Naive B cell (primary cell): Measurements from ENCODE around the gene MAP3K14. TPM values are rescaled to one million over a fixed set of nuclear protein-coding genes. Genes with fewer than 3 reads are reported as not detected.

ENCODE experiments used
- ATAC-seq, 2 donors: fragments of 150-1000 bp; cut with Tn5 transposase; 2 replicates each; pipeline ENCODE4 v1.10.0; 2021; ENCODE audit warnings: low read depth in 2 of 2, mild to moderate bottlenecking in 2 of 2, moderate library complexity in 2 of 2
- DNase-seq: peaks from one replicate; pipeline ENCODE4 v3.0.0; 2022
- H3K27ac Mint-ChIP-seq, 6 donors: one replicate each; pipeline ENCODE4 v1.8.0; 2020 to 2022; ENCODE audit warnings: mild to moderate bottlenecking in 6 of 6, mixed read lengths in 6 of 6, moderate library complexity in 5 of 6, inconsistent platforms in 2 of 6
- H3K27me3 Mint-ChIP-seq, 3 donors: one replicate each; pipeline ENCODE4 v1.8.0; 2021 to 2022; ENCODE audit warnings: mixed read lengths in 3 of 3, mild to moderate bottlenecking in 1 of 3
- H3K36me3 Mint-ChIP-seq, 2 donors: one replicate each; pipeline ENCODE4 v1.8.0; 2020 to 2022; ENCODE audit warnings: mixed read lengths in 2 of 2, inconsistent platforms in 1 of 2, mild to moderate bottlenecking in 1 of 2
- H3K4me1 Mint-ChIP-seq, 3 donors: one replicate each; pipeline ENCODE4 v1.8.0; 2020 to 2022; ENCODE audit warnings: mixed read lengths in 3 of 3, inconsistent platforms in 1 of 3, mild to moderate bottlenecking in 1 of 3, moderate library complexity in 1 of 3
- H3K4me3 Mint-ChIP-seq, 8 donors: one replicate each; pipeline ENCODE4 v1.8.0; 2020 to 2022; ENCODE audit warnings: mild to moderate bottlenecking in 8 of 8, mixed read lengths in 8 of 8, moderate library complexity in 8 of 8, inconsistent platforms in 2 of 8
- H3K9me3 Mint-ChIP-seq, 7 donors: one replicate each; pipeline ENCODE4 v1.8.0; 2020 to 2022; ENCODE audit warnings: mixed read lengths in 7 of 7, mild to moderate bottlenecking in 5 of 7, inconsistent platforms in 2 of 7, moderate library complexity in 1 of 7
- polyA plus RNA-seq, 6 donors: library from polyadenylated mRNA; unstranded; fragments of 300-500 nt; fragmentation: Illumina TruSeq; gene quantifications; one replicate each; pipeline ENCODE4 v1.2.3, GENCODE V29; 2021; ENCODE audit warnings: low read depth in 6 of 6

The MAP3K14 gene
- polyA plus RNA-seq, 6 donors from 2014 or later = 13.3 to 38.9 (median 19.1) TPM

DNA sequence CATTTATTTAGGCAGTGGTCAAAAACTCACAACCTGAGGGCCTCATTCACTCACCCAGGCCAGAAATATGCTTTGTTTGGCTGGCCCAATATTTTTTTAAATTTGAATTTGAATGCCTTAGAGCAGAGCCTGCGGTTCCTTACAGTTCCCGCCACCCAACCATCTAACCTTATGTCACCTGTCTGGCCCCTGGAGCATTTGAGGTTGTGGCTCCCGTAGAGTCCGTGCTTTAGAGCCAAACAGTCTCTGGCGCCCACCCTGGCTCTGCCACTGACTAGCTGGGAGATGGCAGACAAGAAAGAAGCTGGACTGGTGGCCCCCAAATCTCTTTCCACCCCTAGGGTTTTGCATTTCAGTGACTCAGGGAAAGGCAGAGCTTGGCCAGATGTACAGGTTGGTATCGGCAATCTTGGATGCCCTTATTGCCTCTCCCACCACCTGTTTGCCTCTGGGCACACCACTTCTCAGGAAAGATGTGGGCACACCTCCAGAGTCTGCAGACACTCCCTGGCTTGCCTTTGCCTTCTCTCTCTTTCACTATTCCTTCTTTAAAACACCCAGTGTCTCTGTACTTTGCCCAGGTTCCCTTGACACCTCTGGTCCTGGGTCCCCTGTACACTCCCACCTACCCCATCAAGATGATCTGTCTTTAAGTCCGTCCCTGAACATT, 1.9 kb upstream of the MAP3K14 start:
- ATAC-seq = no peak
- H3K9me3 Mint-ChIP-seq = no peaks in the 10 kb centered on the region
- peak overlapping the region in 4 of 6 donors; percentile 44 to 96 (median 63) for H3K27ac Mint-ChIP-seq
- DNase-seq = no peak
- peaks cover 27 to 44% (median 35%) of the 10 kb centered on the region in 3 donors for H3K4me1 Mint-ChIP-seq
- H3K27me3 Mint-ChIP-seq = peaks cover 0 to 2% (median 0%) of the 10 kb centered on the region in 3 donors
- peak overlapping the region in 6 of 8 donors; percentile 7 to 75 (median 43) for H3K4me3 Mint-ChIP-seq
- H3K36me3 Mint-ChIP-seq = peaks cover 0 to 7% of the 10 kb centered on the region in 2 donors

DNA sequence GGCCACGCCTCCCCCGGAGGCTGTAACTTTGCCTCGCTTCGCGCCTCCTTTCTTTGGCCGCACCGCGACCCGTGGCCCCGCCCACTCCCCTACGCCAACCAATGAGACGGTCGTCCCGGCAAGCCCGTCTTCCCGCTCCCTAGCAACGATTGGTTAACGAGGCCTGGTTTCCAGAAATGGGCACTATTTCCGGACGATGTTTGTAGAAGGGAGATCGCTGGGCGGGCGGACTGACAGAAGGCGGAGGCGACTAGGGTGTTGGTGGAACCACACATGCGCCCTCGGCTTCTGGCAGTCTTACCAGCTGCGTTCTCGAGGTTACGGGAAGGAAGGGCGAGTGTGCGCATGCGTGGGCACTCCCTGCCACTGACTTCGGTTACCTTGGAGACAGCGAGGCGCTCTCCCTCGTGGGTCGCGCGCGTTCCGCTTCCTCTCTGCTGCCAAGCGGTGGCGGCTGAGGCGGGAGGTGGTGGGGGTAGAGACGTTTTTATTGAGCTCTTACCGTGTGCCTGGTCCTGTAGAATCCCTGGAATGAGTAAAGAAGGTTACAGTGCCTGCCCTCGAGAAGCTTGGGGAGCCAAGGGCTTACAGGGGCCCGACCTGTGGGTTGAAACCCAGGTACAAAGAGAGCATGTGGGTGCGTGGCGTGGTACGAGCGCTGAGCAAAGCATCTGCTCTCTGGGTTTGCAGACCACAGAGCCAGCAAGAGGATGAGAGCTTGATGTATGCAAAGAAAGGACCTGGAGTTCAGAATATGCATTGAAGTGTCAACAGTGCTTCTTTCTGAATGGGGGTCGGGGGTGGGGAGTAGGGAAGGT, 500 bp upstream of the MAP3K14 start:
- H3K4me1 Mint-ChIP-seq = peaks cover 39 to 58% (median 48%) of the 10 kb centered on the region in 3 donors
- H3K27ac Mint-ChIP-seq = peak overlapping the region; percentile 93 to 98 (median 97)
- H3K36me3 Mint-ChIP-seq = peaks cover 0 to 7% of the 10 kb centered on the region in 2 donors
- ATAC-seq (peak; percentile 77), DNase-seq (peak; percentile 100)
- H3K4me3 Mint-ChIP-seq = peak overlapping the region; percentile 82 to 98 (median 93)
- no peaks in the 10 kb centered on the region for H3K27me3 Mint-ChIP-seq
- H3K9me3 Mint-ChIP-seq = no peaks in the 10 kb centered on the region

DNA sequence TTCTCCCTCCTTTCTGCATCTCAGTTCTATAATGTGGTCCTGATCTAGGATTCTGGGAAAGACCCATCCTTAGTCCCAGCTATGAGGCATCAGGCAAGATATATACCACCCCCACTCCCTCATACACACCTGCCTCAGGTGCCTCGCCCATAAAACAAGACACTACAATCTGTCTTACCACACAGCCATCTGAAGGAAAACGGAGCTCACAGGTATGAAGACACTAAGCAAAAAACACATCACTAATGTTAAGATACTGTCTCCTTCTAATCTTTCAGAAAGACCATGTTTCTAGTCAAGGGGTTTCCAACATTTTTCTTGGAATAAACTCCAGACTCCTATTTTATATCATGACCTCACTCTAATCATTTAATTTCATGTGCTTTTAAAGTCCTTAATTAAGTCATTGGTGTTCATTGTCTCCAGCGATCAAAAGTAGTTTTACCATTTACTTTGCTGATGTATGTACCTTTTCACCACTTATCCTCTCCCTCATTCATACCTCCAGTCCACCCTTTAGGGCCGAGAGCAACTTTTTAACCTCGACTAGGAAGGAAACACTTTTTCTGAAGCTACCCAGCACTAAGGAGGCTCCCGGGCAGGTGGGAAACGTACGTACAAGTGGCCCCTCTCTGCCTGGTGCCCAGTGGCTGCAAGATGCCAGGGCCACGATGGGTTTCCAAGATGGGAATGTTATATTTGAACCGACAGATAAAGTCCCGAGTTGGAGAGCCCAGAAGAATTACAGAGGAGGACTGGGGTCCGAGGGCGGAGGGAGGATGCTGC, 979 bp downstream of the MAP3K14 start:
- peak overlapping the region; percentile 82 to 98 (median 91) for H3K4me3 Mint-ChIP-seq
- H3K27me3 Mint-ChIP-seq = no peaks in the 10 kb centered on the region
- H3K9me3 Mint-ChIP-seq = no peaks in the 10 kb centered on the region
- peak overlapping the region; percentile 72 to 99 (median 94) for H3K27ac Mint-ChIP-seq
- no peak for DNase-seq
- peaks cover 50 to 70% (median 62%) of the 10 kb centered on the region in 3 donors for H3K4me1 Mint-ChIP-seq
- ATAC-seq = no peak
- peaks cover 0 to 7% of the 10 kb centered on the region in 2 donors for H3K36me3 Mint-ChIP-seq

DNA sequence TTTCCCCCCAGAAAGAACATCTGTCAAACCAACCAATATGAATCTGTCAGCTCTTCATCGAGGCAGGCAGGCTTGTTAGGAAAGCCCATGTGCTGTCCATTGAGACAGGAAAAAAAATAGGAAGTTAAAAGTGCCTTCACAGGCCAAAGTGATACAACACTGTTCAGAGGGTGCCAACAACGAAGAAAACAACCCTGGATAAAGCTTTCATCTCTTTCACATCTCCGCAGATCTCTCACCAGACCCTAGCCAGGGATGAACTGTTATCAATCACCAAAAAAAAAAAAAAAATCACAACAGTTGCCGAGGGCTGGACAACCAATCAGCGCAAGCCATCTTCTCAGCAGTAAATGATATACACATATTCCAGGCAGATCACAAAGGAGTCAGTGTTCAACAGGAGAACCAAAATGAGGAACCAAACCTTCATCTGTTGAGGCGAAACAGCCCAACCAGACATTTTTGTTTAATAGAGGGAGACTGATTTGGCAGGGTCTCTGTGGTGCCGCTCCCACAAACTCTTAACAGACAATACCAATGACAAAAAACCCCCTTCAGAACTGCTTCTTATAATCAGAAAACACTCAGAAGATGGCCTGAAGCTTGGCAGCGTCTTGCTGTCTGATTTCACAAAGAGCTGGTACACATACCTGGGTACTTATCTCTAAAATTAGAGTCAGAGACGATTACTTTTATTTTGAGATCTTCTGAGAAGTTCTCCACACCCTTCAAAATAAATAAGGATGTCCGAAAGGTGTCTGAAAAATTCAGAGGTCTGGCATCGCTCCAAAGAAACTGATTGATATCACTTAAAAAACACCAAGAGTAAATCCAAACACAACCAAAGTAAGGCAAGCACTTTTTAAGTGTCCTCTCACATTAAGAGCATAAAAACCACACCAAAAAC, 1.8 kb downstream of the MAP3K14 start:
- DNase-seq (peak; percentile 79), ATAC-seq (peak; percentile 31)
- H3K4me1 Mint-ChIP-seq = peaks cover 57 to 78% (median 70%) of the 10 kb centered on the region in 3 donors
- H3K27me3 Mint-ChIP-seq = no peaks in the 10 kb centered on the region
- no peaks in the 10 kb centered on the region for H3K9me3 Mint-ChIP-seq
- H3K4me3 Mint-ChIP-seq = peak overlapping the region; percentile 82 to 98 (median 91)
- H3K27ac Mint-ChIP-seq = peak overlapping the region; percentile 72 to 99 (median 94)
- peaks cover 0 to 7% of the 10 kb centered on the region in 2 donors for H3K36me3 Mint-ChIP-seq

DNA sequence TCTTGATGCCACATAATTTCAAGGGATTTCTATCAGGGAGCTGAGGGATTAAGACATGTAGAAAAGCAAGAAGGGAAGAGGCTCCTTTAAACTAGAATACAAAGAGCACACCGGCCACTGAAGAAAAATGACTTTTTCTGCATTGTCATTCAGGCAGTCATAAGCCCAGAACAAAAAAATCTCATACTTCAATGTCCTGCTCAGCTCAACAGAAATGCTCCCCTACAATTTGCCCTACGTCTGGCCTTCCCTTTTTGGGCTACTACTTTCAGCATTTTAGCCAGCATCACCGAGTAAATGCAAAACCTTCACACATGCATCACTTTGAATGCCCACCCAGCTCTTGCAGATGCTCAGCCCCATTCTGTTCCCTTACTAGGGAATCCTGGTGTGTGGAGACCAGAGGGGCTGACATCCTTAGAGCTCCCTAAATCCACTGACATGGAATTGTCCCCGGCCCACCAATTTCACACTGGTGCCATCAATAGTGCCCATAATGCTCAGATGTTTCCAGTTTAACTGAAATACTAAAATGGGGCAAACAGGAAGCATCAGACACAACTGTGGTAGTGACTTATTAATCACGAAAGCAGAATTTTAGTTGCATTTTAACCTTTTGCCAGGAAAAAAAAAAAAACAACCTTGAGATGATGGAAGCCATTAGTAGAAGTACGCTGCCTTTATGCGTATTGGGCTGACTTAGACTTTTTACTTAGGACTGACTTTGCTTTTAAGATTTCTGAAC, 2.7 kb downstream of the MAP3K14 start:
- peak overlapping the region; percentile 16 to 97 (median 93) for H3K27ac Mint-ChIP-seq
- ATAC-seq (no peak), DNase-seq (no peak)
- peaks cover 0 to 10% of the 10 kb centered on the region in 2 donors for H3K36me3 Mint-ChIP-seq
- no peaks in the 10 kb centered on the region for H3K27me3 Mint-ChIP-seq
- peaks cover 61 to 87% (median 75%) of the 10 kb centered on the region in 3 donors for H3K4me1 Mint-ChIP-seq
- H3K4me3 Mint-ChIP-seq = peak overlapping the region; percentile 82 to 98 (median 91)
- H3K9me3 Mint-ChIP-seq = no peaks in the 10 kb centered on the region

DNA sequence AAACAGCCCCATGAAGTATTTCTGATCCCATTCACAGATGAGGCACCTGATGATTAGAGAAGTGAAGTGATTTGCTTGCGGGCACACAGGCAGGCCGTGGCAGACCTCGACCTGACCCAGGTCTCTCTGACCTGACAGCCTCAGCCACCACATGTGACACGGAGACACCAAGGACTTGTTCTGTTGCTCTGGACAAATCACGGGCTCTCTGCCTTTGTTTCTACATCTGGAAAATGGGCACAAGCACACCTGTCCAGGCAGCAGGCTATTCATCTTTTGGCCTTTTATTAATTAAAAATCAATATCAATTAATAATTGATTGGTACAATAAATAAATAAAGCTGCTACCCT, 3.4 kb downstream of the MAP3K14 start:
- Mint-ChIP-seq H3K36me3 (peaks cover 0 to 12% of the 10 kb centered on the region in 2 donors), H3K9me3 (no peaks in the 10 kb centered on the region), H3K27ac (peak overlapping the region; percentile 9 to 98 (median 94)), H3K4me1 (peaks cover 64 to 88% (median 77%) of the 10 kb centered on the region in 3 donors), H3K4me3 (peak overlapping the region; percentile 73 to 98 (median 88)), H3K27me3 (no peaks in the 10 kb centered on the region)
- DNase-seq (no peak), ATAC-seq (no peak)

DNA sequence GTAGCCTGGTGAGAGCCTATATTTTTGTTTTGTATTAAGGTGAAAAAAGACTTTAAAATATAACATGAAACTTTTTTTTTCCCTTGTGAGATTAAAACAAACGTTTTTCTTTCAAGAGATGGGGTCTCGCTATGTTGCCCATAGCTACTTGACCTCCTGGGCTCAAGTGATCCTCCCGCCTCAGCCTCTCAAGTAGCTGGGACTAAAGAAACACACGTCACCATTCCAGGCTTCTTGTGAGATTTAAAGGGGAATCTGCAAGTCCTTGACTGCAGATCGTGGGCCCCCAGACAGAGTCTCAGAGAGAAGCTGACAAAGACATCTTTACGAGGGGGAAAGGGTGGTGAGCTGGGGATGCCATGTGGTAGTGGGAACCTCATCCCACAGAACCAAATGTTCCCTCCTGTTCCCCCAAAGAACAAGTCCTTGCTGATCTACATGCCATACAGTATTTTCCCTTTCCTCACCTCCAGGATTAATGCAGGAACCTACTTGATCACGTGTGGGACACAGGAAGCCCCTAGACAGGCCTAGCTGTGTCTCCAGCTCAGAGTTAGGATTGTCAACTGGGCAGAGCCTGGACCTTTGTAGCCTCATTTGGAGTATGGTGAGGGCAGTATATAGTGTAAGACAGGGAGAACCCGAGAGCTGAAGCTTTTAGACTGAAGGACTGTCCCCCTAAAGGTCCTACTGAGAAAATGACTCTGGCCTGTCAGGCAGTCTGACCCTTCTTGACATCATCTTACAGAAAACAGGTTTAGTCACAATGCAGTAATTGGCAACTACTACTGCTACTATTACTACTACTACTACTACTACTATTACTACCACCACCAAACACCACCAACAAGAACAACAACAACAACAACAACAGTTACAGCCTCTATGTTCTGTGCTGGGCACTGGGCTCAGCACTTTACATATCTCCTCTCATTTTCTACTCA, 4.1 kb downstream of the MAP3K14 start:
- ATAC-seq (no peak), DNase-seq (no peak)
- Mint-ChIP-seq H3K9me3 (no peaks in the 10 kb centered on the region), H3K4me1 (peaks cover 71 to 89% (median 83%) of the 10 kb centered on the region in 3 donors), H3K36me3 (peaks cover 0 to 12% of the 10 kb centered on the region in 2 donors), H3K27ac (peak overlapping the region; percentile 92 to 98 (median 95)), H3K4me3 (peak overlapping the region; percentile 73 to 98 (median 86)), H3K27me3 (no peaks in the 10 kb centered on the region)

DNA sequence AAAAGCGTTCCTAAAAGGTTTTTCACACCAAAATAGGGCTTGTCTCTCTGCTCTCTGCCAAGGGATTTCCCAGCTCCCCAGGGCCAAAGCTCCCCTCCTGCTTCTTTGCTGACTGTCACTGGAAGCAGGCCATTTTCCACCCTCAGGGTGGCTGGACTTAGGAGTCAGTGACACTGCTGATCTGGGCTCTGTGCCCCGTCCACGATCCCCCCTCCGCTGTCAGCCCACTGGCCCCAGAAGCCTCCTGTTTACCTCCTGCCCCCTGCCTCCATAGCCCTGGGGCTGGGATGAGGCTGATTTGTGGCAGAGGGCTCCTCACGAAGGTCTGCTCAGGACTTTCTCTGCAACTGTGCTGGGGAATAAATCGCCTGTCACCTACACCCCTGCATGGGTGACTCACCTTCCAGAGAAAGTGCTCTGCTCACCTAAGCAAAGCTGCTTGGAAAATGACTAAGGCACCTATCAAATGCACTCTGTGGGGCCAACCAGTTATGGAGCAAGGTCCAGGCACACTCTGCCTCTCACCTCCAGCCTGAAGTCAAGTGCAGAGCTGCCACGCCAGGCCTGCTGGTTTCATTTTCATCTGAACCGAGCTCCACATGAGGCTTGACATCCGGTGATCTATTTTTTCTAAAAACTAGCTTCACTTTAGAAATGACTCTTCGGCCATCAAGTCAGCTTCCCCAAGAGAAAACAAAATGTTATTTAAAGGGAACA, 4.9 kb downstream of the MAP3K14 start:
- H3K27ac Mint-ChIP-seq = peak overlapping the region; percentile 92 to 98 (median 95)

DNA sequence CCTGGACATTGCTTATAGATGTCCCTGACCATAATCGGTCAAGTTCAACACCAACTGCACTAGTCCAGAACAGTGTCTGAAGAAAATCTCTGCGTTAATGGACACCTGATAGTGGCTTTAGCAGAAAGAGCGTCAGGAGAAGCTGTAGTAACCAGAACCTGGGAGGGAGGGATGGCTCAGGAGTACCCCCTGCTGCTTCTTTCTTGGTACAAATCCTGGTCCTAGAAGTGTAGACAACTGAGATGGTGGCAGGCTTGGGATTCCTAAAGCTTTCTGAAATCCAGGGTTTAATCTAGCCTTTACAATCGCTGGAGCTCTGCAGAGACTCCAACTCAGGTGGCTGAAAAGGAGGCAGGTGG, 5.4 kb downstream of the MAP3K14 start:
- peaks cover 71 to 94% (median 86%) of the 10 kb centered on the region in 3 donors for H3K4me1 Mint-ChIP-seq
- DNase-seq = no peak
- H3K9me3 Mint-ChIP-seq = no peaks in the 10 kb centered on the region
- H3K27me3 Mint-ChIP-seq = no peaks in the 10 kb centered on the region
- H3K27ac Mint-ChIP-seq = peak overlapping the region in 5 of 6 donors; percentile 18 to 98 (median 97)
- peaks cover 0 to 12% of the 10 kb centered on the region in 2 donors for H3K36me3 Mint-ChIP-seq
- no peak for ATAC-seq
- peak overlapping the region; percentile 9 to 95 (median 83) for H3K4me3 Mint-ChIP-seq

More for the DNA sequence above, 4.9 kb downstream of the MAP3K14 start:
- Mint-ChIP-seq H3K4me3 (peak overlapping the region; percentile 73 to 98 (median 86)), H3K9me3 (no peaks in the 10 kb centered on the region), H3K27me3 (no peaks in the 10 kb centered on the region), H3K4me1 (peaks cover 71 to 88% (median 83%) of the 10 kb centered on the region in 3 donors), H3K36me3 (peaks cover 0 to 12% of the 10 kb centered on the region in 2 donors)
- ATAC-seq (peak in 1 of 2 donors; percentile 5), DNase-seq (peak; percentile 68)

DNA sequence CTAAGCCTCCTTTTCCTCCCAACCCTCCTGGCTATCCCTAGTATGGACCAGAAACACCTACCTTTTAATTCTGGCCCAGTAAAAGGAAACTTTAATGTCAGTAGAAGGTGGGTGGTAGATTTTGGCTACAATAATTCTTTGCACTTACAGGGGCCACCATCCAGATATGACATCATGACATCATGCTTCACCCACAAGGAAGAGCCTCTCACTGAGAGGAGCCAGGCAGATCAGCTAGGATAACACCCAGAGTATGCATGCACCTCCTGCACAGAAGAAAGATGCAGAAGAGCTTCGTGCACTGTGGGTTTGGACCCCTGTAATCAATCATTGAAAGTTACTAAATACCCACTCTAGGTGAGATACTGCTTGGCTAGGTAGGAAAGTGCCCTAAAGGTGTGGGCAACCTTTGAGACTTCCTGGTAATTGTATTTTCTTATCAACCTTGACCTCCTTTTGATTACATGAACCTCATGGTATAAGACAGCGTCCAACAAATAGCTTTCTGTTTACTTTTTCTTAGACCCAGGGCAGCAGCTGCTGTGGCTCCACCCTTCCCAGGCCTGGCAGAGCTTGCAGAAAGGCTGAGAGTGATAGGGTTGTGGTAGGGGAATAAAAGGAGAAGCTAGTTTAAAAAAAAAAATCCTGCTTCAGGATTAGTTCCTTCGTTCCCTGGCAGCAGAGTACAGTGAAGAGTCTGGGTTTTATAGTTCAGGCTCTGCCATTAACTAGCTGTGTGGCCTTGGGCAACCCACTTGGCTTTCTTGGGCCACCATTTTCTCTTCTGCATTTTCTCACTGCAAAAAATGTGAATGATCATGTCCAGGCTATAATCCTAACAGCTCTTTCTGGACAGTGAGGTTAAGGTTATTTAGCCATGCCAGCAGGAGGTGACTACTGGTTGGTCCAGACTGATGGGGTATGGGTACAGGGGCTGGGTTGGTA, 6.2 kb downstream of the MAP3K14 start:
- Mint-ChIP-seq H3K4me3 (peak overlapping the region; percentile 44 to 95 (median 83)), H3K9me3 (no peaks in the 10 kb centered on the region), H3K27me3 (no peaks in the 10 kb centered on the region), H3K36me3 (peaks cover 0 to 12% of the 10 kb centered on the region in 2 donors), H3K4me1 (peaks cover 72 to 96% (median 87%) of the 10 kb centered on the region in 3 donors), H3K27ac (peak overlapping the region in 4 of 6 donors; percentile 79 to 97 (median 92))
- no peak for ATAC-seq
- DNase-seq = no peak
